NCI-H774 (cell line): ENCODE data around the gene SAA2.
"Not testable (repeated sequence)": the region's sequence is repeated elsewhere in the genome, so short reads cannot be mapped to it uniquely, and the experiment has no call there.

Source experiments
- DNase-seq: peaks from one replicate; lab custom pipeline; 2025; lab: John Stamatoyannopoulos, UW

Gene SAA2

GRCh38 chr11:18247191-18247581 lies 1.3 kb downstream of the SAA2 start:
- DNase-seq: not testable (repeated sequence)

GRCh38 chr11:18246379-18247190 lies 1.9 kb downstream of the SAA2 start:
- not testable (repeated sequence) for DNase-seq

GRCh38 chr11:18245396-18245795 lies 3.1 kb downstream of the SAA2 start:
- no peak for DNase-seq

- DNase-seq: peak; percentile 6
Measured at GRCh38 chr11:18243783-18244362, 4.6 kb downstream of the SAA2 start.

GRCh38 chr11:18239655-18240054 lies 8.8 kb downstream of the SAA2 start:
- no peak for DNase-seq

GRCh38 chr11:18236664-18237356 lies 11.7 kb downstream of the SAA2 start, which contains the start of gene SAA4:
SAA4 (minus strand) TSS chr11:18236802; CDS start chr11:18235926, 876 bp downstream.
- no peak for DNase-seq

- no peak for DNase-seq
Measured at GRCh38 chr11:18235394-18236334, 12.8 kb downstream of the SAA2 start.

- DNase-seq: no peak
Measured at GRCh38 chr11:18233912-18234311, 14.6 kb downstream of the SAA2 start.

- DNase-seq: no peak
Measured at GRCh38 chr11:18230859-18231258, 17.6 kb downstream of the SAA2 start.

GRCh38 chr11:18229501-18229900 lies 19.0 kb downstream of the SAA2 start:
- no peak for DNase-seq

- DNase-seq: no peak
Measured at GRCh38 chr11:18225913-18226312, 22.6 kb downstream of the SAA2 start.

- no peak for DNase-seq
Measured at GRCh38 chr11:18223591-18224387, 24.7 kb downstream of the SAA2 start.

GRCh38 chr11:18222814-18223421 lies 25.6 kb downstream of the SAA2 start:
- no peak for DNase-seq

GRCh38 chr11:18221274-18221876 lies 27.1 kb downstream of the SAA2 start:
- no peak for DNase-seq

GRCh38 chr11:18209058-18209457 lies 39.4 kb downstream of the SAA2 start:
- no peak for DNase-seq

GRCh38 chr11:18204771-18205170 lies 43.7 kb downstream of the SAA2 start:
- DNase-seq: no peak

GRCh38 chr11:18204220-18204619 lies 44.2 kb downstream of the SAA2 start:
- no peak for DNase-seq

- peak; percentile 3 for DNase-seq
Measured at GRCh38 chr11:18203723-18204122, 44.7 kb downstream of the SAA2 start.

- DNase-seq: not testable (repeated sequence)
Measured at GRCh38 chr11:18197738-18198137, 50.7 kb downstream of the SAA2 start.

- DNase-seq: no peak
Measured at GRCh38 chr11:18196532-18196931, 51.9 kb downstream of the SAA2 start.
